ENCODE measurements around the gene PTPN1.

PTPN1 gene

GRCh38 chr20:50514750-50515149 is 4.6 kb downstream of the PTPN1 start:
- no peak for DNase-seq

GRCh38 chr20:50515471-50516106 is 5.4 kb downstream of the PTPN1 start:
- no peak for DNase-seq

GRCh38 chr20:50516180-50516934 is 6.2 kb downstream of the PTPN1 start:
- no peak for DNase-seq

DNA sequence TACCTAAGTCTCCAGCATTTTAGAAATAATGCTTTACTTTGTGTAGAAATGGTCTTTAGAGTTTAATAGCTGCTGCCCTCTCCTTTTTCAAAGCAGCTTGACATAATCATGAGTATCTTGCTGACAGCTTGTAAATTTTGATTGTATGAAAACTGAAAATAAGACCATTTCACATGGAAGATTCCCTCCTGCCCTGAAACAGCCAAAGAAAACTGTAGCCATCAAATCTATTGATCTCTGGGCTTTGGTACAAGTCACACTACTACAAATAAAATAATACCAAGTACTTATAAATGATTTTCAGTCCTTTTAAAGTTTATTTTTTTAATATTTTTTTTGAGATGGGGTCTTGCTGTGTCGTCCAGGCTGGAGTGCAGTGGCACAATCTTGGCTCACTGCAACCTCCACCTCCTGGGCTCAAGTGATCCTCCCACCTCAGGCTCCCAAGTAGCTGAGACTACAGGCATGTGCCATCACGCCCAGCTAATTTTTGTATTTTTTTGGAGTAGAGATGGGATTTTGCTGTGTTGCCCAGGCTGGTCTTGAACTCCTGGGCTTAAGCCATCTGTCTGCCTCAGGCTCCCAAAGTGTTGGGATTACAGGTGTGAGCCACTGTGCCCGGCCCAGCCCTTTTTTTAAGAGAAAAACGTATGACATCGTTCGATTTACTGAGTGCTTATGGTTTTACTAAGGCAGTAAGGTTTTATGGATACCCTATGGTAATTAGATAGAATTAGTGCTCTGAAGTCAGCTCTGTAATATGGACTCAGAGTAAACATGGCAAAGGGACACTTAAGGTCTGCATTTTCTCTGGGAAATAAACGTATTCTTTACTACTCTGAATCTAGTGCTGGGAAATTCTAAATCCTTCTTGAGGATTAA is 7.0 kb downstream of the PTPN1 start:
- DNase-seq: no peak

GRCh38 chr20:50517817-50518154 is 7.6 kb downstream of the PTPN1 start:
- DNase-seq: no peak

- no peak for DNase-seq
These were observed 8.1 kb downstream of the PTPN1 start for GRCh38 chr20:50518270-50518721.

DNA sequence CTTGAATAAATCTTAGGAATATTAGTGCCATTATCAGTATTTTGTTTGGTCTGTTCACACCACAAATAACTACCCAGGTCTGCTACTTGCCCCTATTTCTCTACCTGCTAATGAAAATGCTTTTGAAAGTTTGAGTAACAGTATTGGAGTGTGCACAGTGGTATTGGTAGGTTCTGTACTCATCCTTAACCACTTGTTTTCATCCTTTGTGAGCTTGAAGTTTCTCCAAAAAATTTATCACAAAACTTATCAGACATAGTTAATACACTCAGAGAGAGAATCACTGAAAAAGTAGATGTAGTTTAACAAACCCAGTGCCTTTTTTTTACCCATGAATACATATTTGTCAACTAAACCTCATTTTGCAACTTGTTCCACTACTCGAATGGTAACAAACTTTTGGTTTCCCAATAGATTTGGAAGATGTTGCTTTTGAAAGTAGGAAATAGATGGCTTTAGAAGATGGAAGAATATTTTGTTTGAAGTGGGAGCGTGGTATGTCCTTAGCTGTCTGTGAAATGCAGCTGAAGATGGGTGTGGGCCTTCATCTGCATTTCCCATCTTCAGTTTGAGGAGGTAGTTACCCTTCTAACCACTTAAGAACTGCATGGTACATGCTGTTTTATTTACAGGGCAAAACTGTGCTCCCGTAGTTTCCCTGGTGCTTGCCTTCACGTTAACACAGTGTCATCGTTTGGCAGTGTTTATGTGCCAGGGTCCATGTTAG is 9.0 kb downstream of the PTPN1 start:
- DNase-seq: no peak

- DNase-seq: no peak
These were observed 10.2 kb downstream of the PTPN1 start for GRCh38 chr20:50520222-50520880.

- no peak for DNase-seq
These were observed 11.3 kb downstream of the PTPN1 start for GRCh38 chr20:50521221-50522052.

GRCh38 chr20:50522053-50522674 is 12.0 kb downstream of the PTPN1 start:
- no peak for DNase-seq

GRCh38 chr20:50523552-50524167 is 13.5 kb downstream of the PTPN1 start:
- no peak for DNase-seq

GRCh38 chr20:50525681-50526080 is 15.5 kb downstream of the PTPN1 start:
- DNase-seq: no peak

DNA sequence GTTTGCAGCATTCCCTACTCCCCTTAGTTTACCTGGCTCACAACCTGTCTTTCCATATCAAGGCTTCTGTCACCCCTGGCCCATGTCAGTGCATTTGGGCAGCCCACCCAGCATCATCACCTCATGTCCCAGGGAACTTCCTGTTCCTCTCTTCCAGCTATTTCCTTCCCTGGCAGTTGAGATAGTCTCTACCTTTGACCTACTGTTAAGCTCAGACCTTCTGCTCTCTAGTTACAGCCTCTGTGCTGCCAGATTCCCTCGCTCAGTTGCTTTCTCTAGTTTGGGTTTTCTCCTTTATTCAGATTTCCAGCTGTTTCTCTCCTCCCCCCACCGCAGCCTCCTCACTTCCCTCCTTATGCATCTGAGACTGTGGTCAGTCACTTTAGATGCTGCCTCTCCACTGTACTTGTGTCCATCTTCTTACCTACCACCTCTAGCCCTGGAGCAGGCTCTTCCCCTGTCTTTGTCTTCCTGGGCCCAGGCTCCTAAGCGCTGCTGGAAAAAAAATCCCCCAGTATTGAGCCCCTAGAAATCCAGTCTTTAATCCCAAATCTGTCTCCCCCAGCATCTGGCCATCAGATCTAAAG is 16.3 kb downstream of the PTPN1 start:
- DNase-seq: no peak

GRCh38 chr20:50527068-50527605 is 17.0 kb downstream of the PTPN1 start:
- DNase-seq: no peak

DNA sequence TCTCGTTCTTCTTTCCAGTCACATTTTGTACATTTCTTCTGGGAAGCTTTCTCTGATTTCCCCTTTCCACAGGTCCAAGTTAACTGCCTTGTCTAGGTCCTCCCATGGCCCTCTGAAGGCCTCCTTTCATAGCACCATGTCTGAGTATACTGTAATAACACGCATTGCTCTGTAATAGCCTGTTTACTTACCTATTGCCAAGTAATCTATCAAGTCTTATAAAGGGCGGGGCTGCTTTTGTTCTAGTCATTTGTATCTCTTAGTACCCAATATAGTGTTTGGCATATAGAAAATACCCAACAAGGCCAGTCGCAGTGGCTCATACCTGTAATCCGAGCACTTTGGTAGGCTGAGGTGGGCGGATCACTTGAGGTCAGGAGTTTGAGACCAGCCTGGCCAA is 17.9 kb downstream of the PTPN1 start:
- no peak for DNase-seq

DNA sequence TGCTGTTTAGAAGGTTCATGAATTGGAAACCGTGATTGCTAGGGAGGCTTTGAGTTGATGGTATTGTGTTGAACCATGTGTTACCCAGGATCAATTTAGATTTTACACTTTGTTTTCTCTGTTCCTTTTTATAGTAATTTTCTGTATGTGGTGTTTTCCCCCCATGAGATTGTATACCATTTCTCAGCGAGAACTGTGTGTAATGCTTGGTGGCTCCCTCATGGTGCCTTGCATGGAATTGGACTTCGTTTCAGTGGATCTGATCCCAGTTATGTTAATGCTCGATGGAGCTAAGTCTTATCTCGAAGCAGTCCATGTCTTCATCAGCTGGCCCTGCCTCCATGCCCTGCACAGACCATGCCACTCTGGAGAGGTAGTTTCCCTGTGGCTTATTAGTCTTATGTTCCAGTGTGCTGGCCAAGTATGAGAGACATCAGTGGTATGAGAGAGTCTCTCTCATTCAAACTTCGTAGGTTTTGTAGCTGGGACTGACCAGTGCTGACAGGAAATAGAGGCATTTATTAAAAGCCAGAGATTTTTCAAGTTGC is 18.7 kb downstream of the PTPN1 start:
- DNase-seq: no peak

DNA sequence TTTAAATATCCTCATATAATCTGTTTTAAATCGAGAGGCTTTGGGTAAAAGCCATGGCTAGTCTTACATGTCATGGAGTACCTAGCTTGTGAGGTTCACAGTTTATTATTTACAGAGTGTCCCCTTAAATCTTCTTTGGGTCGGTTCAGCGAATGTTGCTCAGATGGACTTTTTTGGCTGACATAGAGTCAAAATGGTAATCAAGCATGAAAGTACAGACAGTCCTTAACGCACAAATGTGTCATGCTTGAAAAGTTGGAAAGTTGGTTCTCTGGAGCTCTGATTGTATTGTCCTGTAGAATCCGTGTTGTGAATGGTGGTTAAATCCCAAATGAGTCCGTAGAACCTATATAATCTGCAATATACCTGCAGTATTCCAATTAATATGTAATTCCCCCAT is 22.0 kb downstream of the PTPN1 start:
- no peak for DNase-seq

- DNase-seq: no peak
These were observed 22.9 kb downstream of the PTPN1 start for GRCh38 chr20:50533061-50533460.

DNA sequence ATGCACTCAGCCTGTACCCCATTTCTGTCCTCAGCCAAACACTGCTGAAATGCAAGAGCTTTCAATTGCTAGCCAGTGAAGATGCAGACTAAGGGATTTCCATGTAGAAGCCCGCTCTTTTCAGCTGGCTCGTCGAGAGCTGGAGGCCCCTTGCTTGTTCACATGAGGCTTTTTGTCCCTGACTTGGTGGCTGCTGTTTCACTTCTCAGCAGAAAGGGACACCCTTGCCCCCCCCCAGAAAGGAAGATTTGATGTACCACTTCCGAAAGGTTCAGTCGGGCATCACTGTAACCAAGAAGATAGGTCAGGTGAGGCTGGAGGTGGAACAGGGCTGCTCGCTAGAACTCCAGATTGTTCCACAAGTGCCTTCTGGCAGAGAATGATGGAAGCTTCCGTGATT is 23.3 kb downstream of the PTPN1 start:
- no peak for DNase-seq

DNA sequence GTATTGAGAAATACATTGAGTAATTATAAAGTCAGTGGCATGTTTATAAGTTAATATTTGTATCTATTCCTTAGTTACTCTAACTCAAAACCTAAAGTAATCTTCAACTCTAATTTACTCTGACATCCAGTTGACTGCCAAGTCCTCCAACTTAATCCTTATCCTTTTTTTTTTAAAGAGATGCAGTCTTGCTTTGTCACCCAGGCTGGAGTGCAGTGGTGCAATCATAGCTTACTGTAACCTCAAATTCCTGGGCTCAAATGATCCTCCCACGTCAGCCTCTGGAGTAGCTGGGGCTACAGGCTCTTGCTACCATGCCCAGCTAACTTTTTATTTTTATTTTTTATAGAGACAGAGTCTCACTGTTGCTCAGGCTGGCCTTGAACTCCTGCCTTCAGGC is 24.4 kb downstream of the PTPN1 start:
- DNase-seq: no peak
